Immature natural killer cell (primary cell): Measurements from ENCODE around the gene DDHD1. TPM values are rescaled to one million over a fixed set of nuclear protein-coding genes. Genes with fewer than 3 reads are reported as not detected.
A peak's percentile ranks its signal among the peaks of the same experiment; 100 is the strongest.

Experiments used
- DNase-seq, 3 donors: peaks; one replicate each; pipeline ENCODE4 v3.0.0; 2022; ENCODE audit warnings: mixed read lengths in 1 of 3
- H3K27ac Mint-ChIP-seq, 6 donors: one replicate each; pipeline ENCODE4 v1.8.0; 2020; ENCODE audit warnings: mixed read lengths in 6 of 6, mild to moderate bottlenecking in 5 of 6, inconsistent platforms in 4 of 6, moderate library complexity in 3 of 6
- H3K27me3 Mint-ChIP-seq, 3 donors: one replicate each; pipeline ENCODE4 v1.8.0; 2020 to 2021; ENCODE audit warnings: low read depth in 3 of 3, mild to moderate bottlenecking in 3 of 3, mixed read lengths in 3 of 3, moderate library complexity in 3 of 3, inconsistent platforms in 1 of 3
- H3K36me3 Mint-ChIP-seq, 3 donors: one replicate each; pipeline ENCODE4 v1.8.0; 2020; ENCODE audit warnings: mixed read lengths in 3 of 3, inconsistent platforms in 2 of 3, mild to moderate bottlenecking in 2 of 3
- H3K4me1 Mint-ChIP-seq, 2 donors: one replicate each; pipeline ENCODE4 v1.8.0; 2020; ENCODE audit warnings: inconsistent platforms in 2 of 2, mild to moderate bottlenecking in 2 of 2, mixed read lengths in 2 of 2, moderate library complexity in 1 of 2
- H3K4me3 Mint-ChIP-seq, 5 donors: one replicate each; pipeline ENCODE4 v1.8.0; 2020; ENCODE audit warnings: mild to moderate bottlenecking in 5 of 5, mixed read lengths in 5 of 5, inconsistent platforms in 3 of 5, moderate library complexity in 3 of 5
- H3K9me3 Mint-ChIP-seq, 6 donors: one replicate each; pipeline ENCODE4 v1.8.0; 2020; ENCODE audit warnings: mild to moderate bottlenecking in 6 of 6, mixed read lengths in 6 of 6, inconsistent platforms in 4 of 6, moderate library complexity in 3 of 6
- polyA plus RNA-seq, 3 donors: library from polyadenylated mRNA; unstranded; fragments of 300-500 nt; fragmentation: Illumina TruSeq; gene quantifications; one replicate each; pipeline ENCODE4 v1.2.3, GENCODE V29; 2021

Gene DDHD1
- polyA plus RNA-seq, 3 donors from 2014 or later: 4.3 to 10.2 (median 4.5) TPM

GRCh38 chr14:53048631-53049030 is 104.5 kb downstream of the DDHD1 start:
- no peak for DNase-seq
- Mint-ChIP-seq H3K4me1 (no peaks in the 10 kb centered on the region), H3K9me3 (no peaks in the 10 kb centered on the region), H3K27me3 (peaks cover 0 to 3% (median 0%) of the 10 kb centered on the region in 3 donors), H3K4me3 (no peak overlapping the region), H3K27ac (no peak overlapping the region), H3K36me3 (peaks cover 10 to 34% (median 22%) of the 10 kb centered on the region in 3 donors)

DNA sequence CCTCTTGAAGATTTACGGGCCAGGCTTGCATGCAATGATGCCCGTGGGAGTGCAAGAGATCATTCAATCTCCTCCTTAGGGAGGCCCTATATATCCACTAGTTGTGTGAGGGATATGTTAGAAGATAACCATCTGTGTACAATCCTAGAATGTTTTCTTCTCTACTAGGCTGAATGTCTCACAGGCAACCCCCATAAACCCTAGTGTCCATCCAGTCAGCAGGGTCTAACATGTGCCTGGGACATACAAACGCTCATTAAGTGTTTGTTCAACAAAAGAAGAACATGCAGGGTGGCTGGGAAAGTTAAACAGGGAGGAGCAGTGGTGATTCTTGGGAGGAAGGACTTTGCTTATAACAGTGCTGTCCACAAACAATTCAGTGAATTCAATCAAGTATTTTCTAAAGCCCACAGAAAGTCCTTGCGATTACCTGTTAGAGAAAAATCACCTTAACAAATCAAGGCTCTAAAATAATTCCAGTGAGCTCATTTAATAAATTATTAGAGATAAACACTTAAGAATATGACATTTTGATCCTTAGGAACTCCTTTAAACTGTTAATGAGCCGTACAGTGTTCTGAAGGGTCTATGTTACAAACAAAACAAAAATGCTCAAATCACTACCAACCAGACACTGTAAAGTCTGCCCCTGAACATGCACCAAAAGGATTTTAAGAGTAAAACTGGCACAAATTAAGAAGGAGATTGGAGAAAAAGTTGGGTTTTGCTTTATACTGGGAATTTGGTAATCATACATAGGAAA is 105.6 kb downstream of the DDHD1 start:
- H3K4me3 Mint-ChIP-seq: no peak overlapping the region
- H3K27me3 Mint-ChIP-seq: peaks cover 0 to 3% (median 0%) of the 10 kb centered on the region in 3 donors
- H3K36me3 Mint-ChIP-seq: peaks cover 16 to 41% (median 28%) of the 10 kb centered on the region in 3 donors
- H3K27ac Mint-ChIP-seq: no peak overlapping the region
- no peak for DNase-seq
- no peaks in the 10 kb centered on the region for H3K9me3 Mint-ChIP-seq
- H3K4me1 Mint-ChIP-seq: no peaks in the 10 kb centered on the region

GRCh38 chr14:53044486-53044885 is 108.6 kb downstream of the DDHD1 start:
- H3K27me3 Mint-ChIP-seq: peaks cover 0 to 3% (median 0%) of the 10 kb centered on the region in 3 donors
- H3K4me1 Mint-ChIP-seq: no peaks in the 10 kb centered on the region
- no peak overlapping the region for H3K4me3 Mint-ChIP-seq
- no peak overlapping the region for H3K27ac Mint-ChIP-seq
- H3K9me3 Mint-ChIP-seq: no peaks in the 10 kb centered on the region
- no peak for DNase-seq
- H3K36me3 Mint-ChIP-seq: peaks cover 36 to 47% (median 45%) of the 10 kb centered on the region in 3 donors

- Mint-ChIP-seq H3K36me3 (peaks cover 46 to 57% (median 49%) of the 10 kb centered on the region in 3 donors), H3K27me3 (no peaks in the 10 kb centered on the region), H3K4me1 (no peaks in the 10 kb centered on the region), H3K4me3 (no peak overlapping the region), H3K27ac (no peak overlapping the region), H3K9me3 (no peaks in the 10 kb centered on the region)
- DNase-seq: no peak
These were observed 110.0 kb downstream of the DDHD1 start for GRCh38 chr14:53043027-53043581.

DNA sequence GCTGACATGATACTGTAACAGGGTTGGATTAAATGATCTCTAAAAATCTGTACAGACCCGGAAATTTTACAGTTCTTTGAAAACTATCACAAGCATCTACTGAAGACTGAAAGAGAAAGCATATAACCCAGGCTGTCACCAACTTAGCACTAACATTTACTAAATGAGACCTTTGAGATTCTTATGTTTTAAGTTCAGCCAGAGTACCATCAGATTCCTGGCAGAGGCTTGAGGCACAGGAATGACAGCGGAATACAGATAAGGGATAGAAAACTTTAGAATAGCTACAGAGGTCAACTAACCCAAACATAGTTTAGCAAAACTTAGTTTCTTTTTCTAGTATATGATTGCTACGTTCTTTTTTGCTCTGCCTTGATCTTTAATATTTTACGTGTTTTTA is 110.6 kb downstream of the DDHD1 start:
- H3K27ac Mint-ChIP-seq: peak overlapping the region in 1 of 6 donors; percentile 41
- H3K4me3 Mint-ChIP-seq: no peak overlapping the region
- DNase-seq: no peak

DNA sequence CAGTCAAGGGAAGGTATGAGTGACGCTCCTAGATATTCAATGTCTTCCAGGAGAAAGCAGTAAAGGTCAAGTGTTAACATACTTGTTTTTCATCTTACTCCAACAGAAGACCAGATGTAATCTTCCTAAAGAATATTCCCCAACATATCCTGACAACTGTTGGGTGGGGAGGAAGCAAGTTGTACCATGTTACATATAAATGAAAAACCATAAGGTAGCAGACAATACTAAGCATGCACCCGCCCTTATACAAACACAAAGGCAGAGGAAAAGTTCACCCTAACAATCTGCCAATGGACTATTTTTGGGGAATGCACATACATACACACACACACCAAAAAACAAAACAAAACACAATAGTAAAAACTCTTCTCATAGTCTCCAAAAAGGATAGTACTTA is 112.1 kb downstream of the DDHD1 start:
- Mint-ChIP-seq H3K27ac (no peak overlapping the region), H3K9me3 (no peaks in the 10 kb centered on the region), H3K36me3 (peaks cover 55 to 63% (median 59%) of the 10 kb centered on the region in 3 donors), H3K4me1 (no peaks in the 10 kb centered on the region), H3K27me3 (no peaks in the 10 kb centered on the region), H3K4me3 (no peak overlapping the region)
- DNase-seq: no peak

More for the DNA sequence above, 110.6 kb downstream of the DDHD1 start:
- H3K27me3 Mint-ChIP-seq: no peaks in the 10 kb centered on the region
- peaks cover 52 to 58% (median 55%) of the 10 kb centered on the region in 3 donors for H3K36me3 Mint-ChIP-seq
- no peaks in the 10 kb centered on the region for H3K9me3 Mint-ChIP-seq
- H3K4me1 Mint-ChIP-seq: no peaks in the 10 kb centered on the region

- no peak for DNase-seq
- Mint-ChIP-seq H3K4me1 (no peaks in the 10 kb centered on the region), H3K9me3 (no peaks in the 10 kb centered on the region), H3K27me3 (peaks cover 0 to 2% (median 0%) of the 10 kb centered on the region in 3 donors), H3K4me3 (no peak overlapping the region), H3K36me3 (peaks cover 48 to 68% (median 55%) of the 10 kb centered on the region in 3 donors), H3K27ac (no peak overlapping the region)
These were observed 114.5 kb downstream of the DDHD1 start for GRCh38 chr14:53038629-53039028.

DNA sequence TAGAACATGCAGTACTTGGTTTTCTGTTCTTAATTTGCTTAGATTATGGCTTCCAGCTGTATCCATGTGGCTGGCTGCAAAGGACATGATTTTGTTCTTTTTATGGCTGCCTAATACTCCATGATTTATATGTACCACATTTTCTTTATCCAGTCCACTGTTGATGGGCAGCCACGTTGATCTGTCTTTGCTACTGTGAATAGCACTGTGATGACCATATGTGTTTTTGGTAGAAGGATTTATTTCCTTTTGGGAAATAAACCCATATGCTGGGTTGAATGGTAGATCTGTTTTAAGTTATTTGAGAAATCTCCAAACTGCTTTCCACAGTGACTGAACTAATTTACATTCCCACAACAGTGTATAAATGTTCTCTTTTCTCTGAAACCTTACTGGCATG is 116.1 kb downstream of the DDHD1 start:
- no peaks in the 10 kb centered on the region for H3K9me3 Mint-ChIP-seq
- peaks cover 0 to 2% (median 0%) of the 10 kb centered on the region in 3 donors for H3K27me3 Mint-ChIP-seq
- no peak overlapping the region for H3K4me3 Mint-ChIP-seq
- H3K36me3 Mint-ChIP-seq: peaks cover 43 to 58% (median 49%) of the 10 kb centered on the region in 3 donors
- no peak for DNase-seq
- H3K27ac Mint-ChIP-seq: no peak overlapping the region
- no peaks in the 10 kb centered on the region for H3K4me1 Mint-ChIP-seq

GRCh38 chr14:53035336-53036210 is 117.5 kb downstream of the DDHD1 start:
- H3K27ac Mint-ChIP-seq: no peak overlapping the region
- H3K4me3 Mint-ChIP-seq: no peak overlapping the region
- no peak for DNase-seq
- H3K9me3 Mint-ChIP-seq: no peaks in the 10 kb centered on the region
- peaks cover 0 to 2% (median 0%) of the 10 kb centered on the region in 3 donors for H3K27me3 Mint-ChIP-seq
- peaks cover 37 to 50% (median 46%) of the 10 kb centered on the region in 3 donors for H3K36me3 Mint-ChIP-seq
- H3K4me1 Mint-ChIP-seq: peaks cover 0 to 6% of the 10 kb centered on the region in 2 donors

GRCh38 chr14:53034688-53035230 is 118.4 kb downstream of the DDHD1 start:
- peaks cover 43 to 48% (median 45%) of the 10 kb centered on the region in 3 donors for H3K36me3 Mint-ChIP-seq
- H3K27ac Mint-ChIP-seq: peak overlapping the region in 2 of 6 donors; percentile 8 to 22

GRCh38 chr14:53034036-53034435 is 119.1 kb downstream of the DDHD1 start:
- no peaks in the 10 kb centered on the region for H3K9me3 Mint-ChIP-seq
- no peak for DNase-seq
- H3K27me3 Mint-ChIP-seq: peaks cover 0 to 2% (median 0%) of the 10 kb centered on the region in 3 donors
- H3K36me3 Mint-ChIP-seq: peaks cover 41 to 43% (median 42%) of the 10 kb centered on the region in 3 donors
- no peak overlapping the region for H3K4me3 Mint-ChIP-seq
- no peak overlapping the region for H3K27ac Mint-ChIP-seq
- peaks cover 0 to 6% of the 10 kb centered on the region in 2 donors for H3K4me1 Mint-ChIP-seq

More at GRCh38 chr14:53034688-53035230, 118.4 kb downstream of the DDHD1 start:
- no peak for DNase-seq
- Mint-ChIP-seq H3K27me3 (peaks cover 0 to 2% (median 0%) of the 10 kb centered on the region in 3 donors), H3K4me1 (peaks cover 0 to 6% of the 10 kb centered on the region in 2 donors), H3K4me3 (no peak overlapping the region), H3K9me3 (no peaks in the 10 kb centered on the region)

- DNase-seq: no peak
- Mint-ChIP-seq H3K9me3 (no peaks in the 10 kb centered on the region), H3K27ac (no peak overlapping the region), H3K4me1 (peaks cover 0 to 6% of the 10 kb centered on the region in 2 donors), H3K27me3 (peaks cover 0 to 2% (median 2%) of the 10 kb centered on the region in 3 donors), H3K4me3 (no peak overlapping the region), H3K36me3 (peaks cover 31 to 35% (median 32%) of the 10 kb centered on the region in 3 donors)
These were observed 120.2 kb downstream of the DDHD1 start for GRCh38 chr14:53032838-53033390.

DNA sequence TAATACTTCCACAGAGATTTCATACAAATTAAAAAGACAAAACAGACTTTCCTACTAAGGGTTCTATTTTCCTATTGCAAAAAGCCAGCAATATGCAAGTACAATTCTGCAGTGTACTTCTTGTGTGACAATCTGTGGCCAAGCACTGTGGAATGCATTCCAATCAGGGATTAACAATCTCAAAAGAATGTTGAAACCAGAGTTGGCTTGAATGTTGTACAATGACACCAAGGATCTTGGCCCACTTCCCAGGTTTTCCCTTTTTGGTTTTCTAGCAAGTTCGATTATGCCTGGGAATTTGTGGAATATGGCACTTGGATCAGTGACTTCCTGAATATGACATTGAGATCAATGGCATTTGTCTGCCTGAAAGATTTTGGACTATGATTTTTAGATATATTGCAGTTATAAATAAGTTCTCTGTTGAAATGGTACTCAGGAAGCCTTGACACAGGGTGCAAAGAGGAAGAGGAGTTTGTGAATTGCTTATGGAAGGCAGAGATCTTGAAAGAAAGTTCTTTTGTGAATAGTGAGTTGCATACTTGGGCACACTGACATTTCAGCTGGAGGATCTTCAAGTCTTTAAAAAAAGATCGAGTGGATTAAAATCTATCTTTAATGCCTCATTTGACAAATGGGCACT is 120.8 kb downstream of the DDHD1 start:
- no peaks in the 10 kb centered on the region for H3K9me3 Mint-ChIP-seq
- H3K4me3 Mint-ChIP-seq: no peak overlapping the region
- H3K27ac Mint-ChIP-seq: no peak overlapping the region
- H3K27me3 Mint-ChIP-seq: peaks cover 0 to 3% (median 2%) of the 10 kb centered on the region in 3 donors
- peaks cover 25 to 33% (median 25%) of the 10 kb centered on the region in 3 donors for H3K36me3 Mint-ChIP-seq
- no peak for DNase-seq
- peaks cover 0 to 6% of the 10 kb centered on the region in 2 donors for H3K4me1 Mint-ChIP-seq
